C4-2B (cell line): ENCODE measurements around the gene YBX1.

Experiments
- ZFX ChIP-seq: fragments of 450-650 bp; IDR thresholded peaks from 2 replicates; pipeline ENCODE4 v1.6.1; 2017
- TF ChIP-seq, protein P1 (sequence below): fragments of 450-650 bp; conservative IDR thresholded peaks from 2 replicates; pipeline ENCODE4 v1.5.1; 2017; ENCODE audit warnings: mild to moderate bottlenecking

DNA sequence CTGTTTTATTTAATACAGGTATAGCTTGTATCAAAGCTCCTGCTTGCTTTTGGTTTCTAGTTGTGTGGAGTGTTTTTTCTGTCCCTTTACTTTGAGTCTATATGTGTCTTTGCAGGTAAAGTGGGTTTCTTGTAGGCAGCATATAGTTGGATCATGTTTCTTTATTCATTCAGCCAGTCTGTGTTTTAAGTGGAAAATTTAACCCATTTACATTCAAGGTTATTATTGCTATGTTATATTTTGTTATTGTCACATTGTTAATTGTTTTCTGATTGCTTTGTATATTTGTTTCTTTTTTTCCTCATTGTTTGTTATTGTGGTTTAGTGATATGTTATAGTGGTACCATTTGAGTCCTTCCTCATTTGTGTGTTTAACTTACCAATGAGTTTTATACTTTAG, 31.1 kb downstream of the YBX1 start:
- TF ChIP-seq, protein P1, sequence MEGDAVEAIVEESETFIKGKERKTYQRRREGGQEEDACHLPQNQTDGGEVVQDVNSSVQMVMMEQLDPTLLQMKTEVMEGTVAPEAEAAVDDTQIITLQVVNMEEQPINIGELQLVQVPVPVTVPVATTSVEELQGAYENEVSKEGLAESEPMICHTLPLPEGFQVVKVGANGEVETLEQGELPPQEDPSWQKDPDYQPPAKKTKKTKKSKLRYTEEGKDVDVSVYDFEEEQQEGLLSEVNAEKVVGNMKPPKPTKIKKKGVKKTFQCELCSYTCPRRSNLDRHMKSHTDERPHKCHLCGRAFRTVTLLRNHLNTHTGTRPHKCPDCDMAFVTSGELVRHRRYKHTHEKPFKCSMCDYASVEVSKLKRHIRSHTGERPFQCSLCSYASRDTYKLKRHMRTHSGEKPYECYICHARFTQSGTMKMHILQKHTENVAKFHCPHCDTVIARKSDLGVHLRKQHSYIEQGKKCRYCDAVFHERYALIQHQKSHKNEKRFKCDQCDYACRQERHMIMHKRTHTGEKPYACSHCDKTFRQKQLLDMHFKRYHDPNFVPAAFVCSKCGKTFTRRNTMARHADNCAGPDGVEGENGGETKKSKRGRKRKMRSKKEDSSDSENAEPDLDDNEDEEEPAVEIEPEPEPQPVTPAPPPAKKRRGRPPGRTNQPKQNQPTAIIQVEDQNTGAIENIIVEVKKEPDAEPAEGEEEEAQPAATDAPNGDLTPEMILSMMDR = no peak
- no peak for TF ChIP-seq ZFX
